ENCODE data around the gene MAEA. TPM values are rescaled to one million over a fixed set of nuclear protein-coding genes. Genes with fewer than 3 reads are reported as not detected.

The MAEA gene
- total and polyA plus RNA-seq, 2 experiments from 2014 or later: 49.8 to 99.0 TPM

GRCh38 chr4:1293531-1293941 lies 3.8 kb downstream of the MAEA start:
- H2AFZ ChIP-seq: no peak overlapping the region
- H3K27me3 ChIP-seq (ENCODE audit: insufficient read depth): no peaks in the 10 kb centered on the region
- Mint-ChIP-seq H3K27me3 (ENCODE audit: insufficient read depth, low read depth, poor library complexity) (peaks cover 11% of the 10 kb centered on the region), H3K4me3 (no peak overlapping the region), H3K9me3 (no peaks in the 10 kb centered on the region), H3K4me1 (peaks cover 56% of the 10 kb centered on the region), H3K36me3 (ENCODE audit: low read depth) (peaks cover 28% of the 10 kb centered on the region; the same call in 2 of the 3 replicates), H3K27ac (no peak overlapping the region; the same call in 1 of the 2 replicates)
- no peaks in the 10 kb centered on the region for H3K9me2 ChIP-seq (ENCODE audit: insufficient read depth)
- no peak overlapping the region for H3K4me2 ChIP-seq
- peaks cover 21% of the 10 kb centered on the region for H3K4me1 ChIP-seq (ENCODE audit: insufficient read depth)
- H3K79me2 ChIP-seq (replicated peaks; ENCODE audit: insufficient read depth): peaks cover 78% of the 10 kb centered on the region
- DNase-seq (ENCODE audit: low spot score) (no peak), ATAC-seq (no peak)
- TF ChIP-seq ZNF114 (CRISPR knock-in tag; IDR thresholded peaks at IDR 0.05): no peak
- no peak for TF ChIP-seq JUNB (IDR thresholded peaks at IDR 0.05; ENCODE audit: unreplicated experiment)
- no peak for TF ChIP-seq POLR2AphosphoS5 (IDR thresholded peaks at IDR 0.05; ENCODE audit: low read depth)
- no peak for TF ChIP-seq CTCF (conservative IDR thresholded peaks at IDR 0.05; ENCODE audit: low read depth in 2 of 2)
- no peak for TF ChIP-seq EZH2phosphoT487 (IDR thresholded peaks at IDR 0.05; ENCODE audit: unreplicated experiment)
- no peak for TF ChIP-seq ZNF462 (CRISPR knock-in tag; IDR thresholded peaks at IDR 0.05)
- TF ChIP-seq CREB1 (CRISPR knock-in tag; IDR thresholded peaks at IDR 0.05; ENCODE audit: low read depth): no peak
- no peak for TF ChIP-seq STAT1 (IDR thresholded peaks at IDR 0.05; ENCODE audit: unreplicated experiment)
- TF ChIP-seq REST (IDR thresholded peaks at IDR 0.05; ENCODE audit: unreplicated experiment): no peak
- no peak for TF ChIP-seq ETS1 (IDR thresholded peaks at IDR 0.05)
- TF ChIP-seq NANOG (IDR thresholded peaks at IDR 0.05; ENCODE audit: borderline replicate concordance): no peak
- TF ChIP-seq EZH2 (IDR thresholded peaks at IDR 0.05; ENCODE audit: low read depth, unreplicated experiment): no peak
- no peak for TF ChIP-seq ZNF331 (CRISPR knock-in tag; IDR thresholded peaks at IDR 0.05; ENCODE audit: low read depth)
- no peaks in the 10 kb centered on the region for H3F3A ChIP-seq (replicated peaks; ENCODE audit: low read depth)
- H4K20me1 ChIP-seq (replicated peaks; ENCODE audit: insufficient read depth): peaks cover 32% of the 10 kb centered on the region
- H3K27ac ChIP-seq (ENCODE audit: low read depth): peak overlapping the region; percentile 50; the same call in 1 of the 2 replicates
- no peak overlapping the region for H3K4me3 ChIP-seq
- no peaks in the 10 kb centered on the region for H3K36me3 ChIP-seq (ENCODE audit: insufficient read depth)
